ENCODE measurements around the gene KIN.
"Not testable (repeated sequence)": the region's sequence is repeated elsewhere in the genome, so short reads cannot be mapped to it uniquely, and the experiment has no call there.

KIN gene

GRCh38 chr10:7792541-7792940, 4.7 kb upstream of the KIN start:
- no peak for DNase-seq

- DNase-seq: peak; percentile 90
These were observed 1.6 kb upstream of the KIN start for GRCh38 chr10:7789390-7789789.

DNA sequence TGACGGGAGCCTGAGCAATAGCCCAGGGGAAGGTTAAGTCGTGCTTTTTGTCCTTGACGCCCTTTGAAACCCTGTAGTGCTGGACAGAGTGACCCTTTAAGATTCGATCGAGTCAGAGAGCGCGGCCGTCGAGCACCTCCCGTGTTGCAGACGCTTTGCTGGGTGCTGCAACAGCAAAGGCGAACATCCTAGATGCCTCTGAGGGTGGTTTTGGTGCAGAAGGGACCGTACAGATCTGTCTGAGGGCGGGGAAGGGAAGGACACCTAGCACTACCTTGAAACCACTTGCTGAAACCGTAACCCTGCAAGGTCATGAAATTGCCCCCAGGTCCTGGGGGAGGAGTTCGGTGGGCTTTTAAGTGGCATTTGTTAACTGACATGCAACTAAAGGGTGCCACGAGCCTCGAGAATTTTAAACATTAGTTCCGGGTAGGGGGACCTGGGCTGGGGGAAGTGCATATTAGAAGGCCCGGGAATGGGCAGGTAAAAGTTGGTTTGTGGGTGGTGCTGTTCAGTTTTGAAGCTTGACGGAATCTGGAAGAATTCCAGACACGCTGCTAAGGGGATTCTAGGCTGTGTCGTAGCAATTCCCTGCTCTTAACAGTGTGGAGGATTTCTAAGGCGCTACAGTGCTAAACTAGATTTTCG, 970 bp upstream of the KIN start:
- peak; percentile 54 for DNase-seq

GRCh38 chr10:7787150-7787856, 490 bp downstream of the KIN start:
- peak; percentile 41 for DNase-seq

DNA sequence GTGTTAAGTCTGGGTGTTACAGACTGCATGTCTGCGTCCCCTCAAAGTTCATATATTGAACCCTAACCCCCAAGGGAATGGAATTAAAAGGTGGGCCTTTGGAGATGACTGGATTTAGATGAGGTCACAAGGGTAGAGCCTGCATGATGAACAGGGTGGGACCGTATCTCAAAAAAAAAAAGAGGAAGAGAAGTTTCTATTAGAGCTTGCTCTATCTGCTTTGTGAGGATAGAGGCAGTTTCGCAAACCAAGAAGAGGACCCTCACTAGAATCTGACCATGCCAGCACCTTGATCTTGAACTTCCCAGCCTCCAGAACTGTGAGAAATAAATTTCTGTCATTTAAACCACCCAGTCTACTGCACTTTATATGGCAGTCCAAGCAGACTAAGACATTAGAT, 1.4 kb downstream of the KIN start:
- DNase-seq: peak; percentile 33

- not testable (repeated sequence) for DNase-seq
These were observed 5.6 kb downstream of the KIN start for GRCh38 chr10:7782194-7782593.

GRCh38 chr10:7776777-7777176, 11.0 kb downstream of the KIN start:
- DNase-seq: no peak

- DNase-seq: no peak
These were observed 13.7 kb downstream of the KIN start for GRCh38 chr10:7773845-7774801.

GRCh38 chr10:7768417-7768816, 19.4 kb downstream of the KIN start:
- no peak for DNase-seq

- DNase-seq: no peak
These were observed 20.6 kb downstream of the KIN start for GRCh38 chr10:7767209-7767608.

- DNase-seq: no peak
These were observed 21.6 kb downstream of the KIN start for GRCh38 chr10:7766241-7766640.

GRCh38 chr10:7763929-7764328, 23.9 kb downstream of the KIN start:
- peak; percentile 54 for DNase-seq

DNA sequence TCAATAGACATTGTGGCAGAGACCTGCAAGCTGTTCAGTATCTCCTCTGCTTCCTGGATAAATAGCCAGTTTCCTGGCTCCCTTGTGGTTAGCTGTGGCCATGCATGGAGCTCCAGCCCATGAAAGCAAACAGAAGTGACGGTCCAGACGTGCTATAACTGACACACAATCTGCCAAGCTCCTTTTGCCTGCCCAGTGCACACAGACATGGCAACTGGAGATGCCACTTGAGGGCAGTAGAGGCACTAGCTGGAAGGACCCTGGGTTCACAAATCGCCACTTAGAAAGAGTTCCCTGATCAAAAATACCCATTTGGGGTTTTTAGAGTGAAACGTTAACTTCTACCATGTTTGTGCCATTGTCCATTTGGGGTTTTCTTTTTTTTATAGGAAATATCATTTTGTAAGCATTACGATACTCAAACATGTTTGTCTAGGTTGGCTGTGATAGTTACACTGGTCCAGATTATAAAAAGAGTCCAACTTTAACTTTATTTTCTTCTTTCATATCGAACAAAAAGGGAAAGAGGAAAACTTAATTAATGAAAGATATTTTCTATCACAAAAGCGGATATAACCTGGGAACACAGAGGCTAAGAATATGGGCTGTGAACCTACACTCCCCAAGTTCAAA, 31.3 kb downstream of the KIN start:
- peak; percentile 77 for DNase-seq

DNA sequence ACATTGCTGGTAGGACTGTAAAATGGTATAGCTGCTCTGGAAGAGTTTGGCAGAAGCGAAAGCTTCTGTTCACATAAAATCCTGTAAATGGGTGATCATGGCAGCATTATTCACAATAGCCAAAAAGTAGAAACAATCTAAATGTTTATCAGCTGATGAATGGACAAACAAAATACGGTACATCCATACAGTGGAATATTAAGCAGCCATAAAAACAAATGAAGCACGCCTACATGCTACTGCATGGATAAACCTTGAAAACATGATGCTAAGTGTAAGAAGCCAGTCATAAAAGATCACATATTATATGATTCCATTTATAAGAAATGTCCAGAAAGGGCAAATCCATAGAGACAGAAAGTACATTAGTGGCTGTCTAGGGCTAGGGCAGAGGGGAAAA, 32.7 kb downstream of the KIN start:
- no peak for DNase-seq

DNA sequence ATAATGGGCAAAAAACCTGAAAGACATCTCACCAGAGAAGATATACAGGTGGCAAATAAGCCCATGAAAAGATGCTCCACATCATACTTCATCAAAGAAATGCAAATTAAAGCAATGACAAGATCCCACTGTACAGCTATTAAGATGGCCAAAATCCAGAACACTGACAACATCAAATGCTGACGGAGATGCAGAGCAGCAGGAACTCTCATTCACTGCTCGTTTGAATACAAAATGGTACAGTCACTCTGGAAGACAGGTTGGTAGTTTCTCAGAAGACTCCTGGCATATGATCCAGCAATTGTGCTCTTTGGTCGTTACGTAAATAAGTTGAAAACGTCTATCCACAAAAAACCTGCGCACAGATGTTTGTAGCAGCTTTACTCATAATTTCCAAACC, 35.5 kb downstream of the KIN start:
- DNase-seq: no peak

- no peak for DNase-seq
These were observed 37.6 kb downstream of the KIN start for GRCh38 chr10:7750222-7750621.

GRCh38 chr10:7748637-7749036, 39.2 kb downstream of the KIN start:
- DNase-seq: not testable (repeated sequence)

GRCh38 chr10:7744307-7744706, 43.5 kb downstream of the KIN start:
- DNase-seq: no peak

- no peak for DNase-seq
These were observed 49.0 kb downstream of the KIN start for GRCh38 chr10:7738536-7739407.

DNA sequence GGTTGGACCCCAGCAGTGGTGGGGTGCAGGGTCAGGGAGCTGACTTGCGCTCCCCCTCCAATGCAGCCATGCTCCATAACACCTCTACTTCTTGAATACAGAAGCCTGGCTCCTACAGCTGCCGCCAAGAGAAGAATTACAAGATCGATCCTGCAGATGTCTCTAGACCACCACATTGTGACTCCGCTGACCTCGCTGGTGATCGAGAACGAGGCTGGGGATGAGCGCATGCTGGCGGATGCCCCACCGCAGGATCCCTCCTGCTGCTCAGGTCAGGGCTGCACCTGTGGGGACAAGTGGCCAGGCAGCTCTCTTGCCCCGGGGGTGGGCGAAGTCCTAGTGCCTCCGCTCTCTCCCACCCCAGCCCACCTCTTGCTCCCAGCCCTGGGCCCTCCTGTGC, 53.0 kb downstream of the KIN start:
- no peak for DNase-seq

DNA sequence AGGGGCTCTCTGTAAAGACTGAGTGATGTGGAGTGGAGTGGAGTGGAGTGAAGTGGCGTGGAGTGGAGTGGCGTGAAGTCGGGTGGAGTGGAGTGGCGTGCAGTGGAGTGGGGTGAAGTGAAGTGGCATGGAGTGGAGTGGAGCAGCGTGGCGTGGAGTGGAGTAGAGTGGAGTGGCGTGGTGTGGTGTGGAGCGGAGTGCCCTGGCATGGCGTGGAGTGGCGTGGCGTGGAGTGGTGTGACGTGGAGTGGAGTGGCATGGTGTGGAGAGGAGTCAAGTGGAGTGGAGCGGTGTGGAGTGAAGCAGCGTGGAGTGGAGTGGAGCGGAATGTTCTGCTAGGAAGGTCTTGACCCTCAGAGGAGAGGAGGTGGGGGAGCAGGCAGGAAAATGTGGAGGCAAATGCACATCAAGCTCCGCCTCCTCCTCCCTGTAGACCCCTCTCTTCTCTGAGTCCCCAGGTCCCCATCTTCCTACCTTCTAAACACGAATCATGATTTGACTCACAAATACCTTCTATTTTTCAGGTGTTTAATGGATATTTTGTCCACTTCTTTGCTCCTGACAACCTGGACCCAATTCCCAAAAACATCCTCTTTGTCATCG, 64.8 kb downstream of the KIN start:
- no peak for DNase-seq

DNA sequence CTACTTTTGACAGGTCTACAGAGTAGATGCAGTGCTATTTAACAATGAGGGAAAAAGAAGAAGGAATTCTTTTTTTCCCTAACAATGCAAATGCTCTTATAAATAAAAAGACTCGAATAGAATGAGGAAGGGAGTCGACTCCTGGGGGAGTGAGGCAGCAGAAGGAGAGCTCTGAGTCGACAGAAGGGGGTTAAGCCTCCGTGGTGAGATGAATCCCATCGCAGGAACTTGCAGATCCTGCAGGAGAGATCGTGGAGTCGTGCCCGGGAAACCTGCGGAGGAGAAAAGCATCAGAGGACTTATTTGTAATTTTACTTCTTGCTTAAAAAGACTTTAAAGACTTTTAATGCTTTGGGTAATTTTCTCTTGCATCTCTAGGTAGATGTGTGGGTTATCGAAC, 67.3 kb downstream of the KIN start:
- no peak for DNase-seq

All from hematopoietic multipotent progenitor cell treated with erythropoietin and hydrocortisone succinate and interleukin-3 and kit ligand, for 6 days (in vitro differentiated cells).